Activated CD8-positive, alpha-beta T cell treated with anti-CD3 and anti-CD28 coated beads for 36 hours (primary cell): ENCODE results near the gene LINC00237. TPM values are rescaled to one million over a fixed set of nuclear protein-coding genes. Genes with fewer than 3 reads are reported as not detected.

ENCODE experiments used
- ATAC-seq: fragments of 200-7000 bp; cut with Tn5 transposase; one replicate; pipeline ENCODE4 v1.10.0; 2021; ENCODE audit warnings: mild to moderate bottlenecking, moderate library complexity
- CTCF ChIA-PET: fragments of 350-600 bp; sonication (Branson Sonifier 250); formaldehyde crosslinking; loops from one replicate; lab custom pipeline; 2021; ENCODE audit warnings: antibody characterized with exemption; lab: Charles Lee
- POLR2A ChIA-PET: fragments of 350-600 bp; sonication (Branson Sonifier 250); formaldehyde crosslinking; loops from one replicate; lab custom pipeline; 2021; ENCODE audit warnings: antibody characterized with exemption; lab: Charles Lee
- DNase-seq: peaks from one replicate; pipeline ENCODE4 v3.0.0-alpha.2; 2020
- H3K27ac Mint-ChIP-seq: one replicate; pipeline ENCODE4 v1.8.0; 2021; ENCODE audit warnings: mild to moderate bottlenecking, mixed read lengths
- H3K27me3 Mint-ChIP-seq: one replicate; pipeline ENCODE4 v1.8.0; 2021; ENCODE audit warnings: mixed read lengths
- H3K36me3 Mint-ChIP-seq: one replicate; pipeline ENCODE4 v1.8.0; 2021; ENCODE audit warnings: low read depth, mixed read lengths
- H3K4me1 Mint-ChIP-seq: one replicate; pipeline ENCODE4 v1.8.0; 2021; ENCODE audit warnings: low read depth, mixed read lengths
- H3K4me3 Mint-ChIP-seq: one replicate; pipeline ENCODE4 v1.8.0; 2021; ENCODE audit warnings: mild to moderate bottlenecking, moderate library complexity, mixed read lengths
- H3K9me3 Mint-ChIP-seq: one replicate; pipeline ENCODE4 v1.8.0; 2021; ENCODE audit warnings: mixed read lengths
- CTCF ChIP-seq: fragments of 200-600 bp; IDR thresholded peaks from one replicate; pipeline ENCODE4 v1.8.0; 2022; ENCODE audit warnings: antibody characterized with exemption, mild to moderate bottlenecking
- intact Hi-C: fragments of 100-400 bp; cut with micrococcal nuclease; formaldehyde crosslinking; loops from one replicate; pipeline ENCODE4 v1.10.0; 2022
- total RNA-seq, 2 experiments: library from RNA; stranded (reverse); gene quantifications; one replicate each; pipeline ENCODE4 v1.2.3, GENCODE V29; 2021

The LINC00237 gene
- total RNA-seq, 2 experiments from 2014 or later: not detected

GRCh38 chr20:21147593-21147992 lies 41.4 kb upstream of the LINC00237 start:
- H3K36me3 Mint-ChIP-seq: peaks cover 4% of the 10 kb centered on the region
- no peaks in the 10 kb centered on the region for H3K9me3 Mint-ChIP-seq
- CTCF ChIA-PET: no interaction called here
- no peak for TF ChIP-seq CTCF
- H3K27ac Mint-ChIP-seq: no peak overlapping the region
- ATAC-seq: no peak
- no peaks in the 10 kb centered on the region for H3K4me1 Mint-ChIP-seq
- POLR2A ChIA-PET: no interaction called here
- intact Hi-C loops: no loop called here
- H3K27me3 Mint-ChIP-seq: no peaks in the 10 kb centered on the region
- no peak for DNase-seq
- H3K4me3 Mint-ChIP-seq: no peak overlapping the region

GRCh38 chr20:21146215-21146614 lies 40.1 kb upstream of the LINC00237 start:
- DNase-seq (no peak), ATAC-seq (no peak)
- ChIA-PET POLR2A (no interaction called here), CTCF (interaction anchor here (1.5 kb wide), 1 partner anchor 90 kb away, joined by 4 read pairs; no protein-coding TSS in a partner anchor)
- Mint-ChIP-seq H3K27me3 (no peaks in the 10 kb centered on the region), H3K4me1 (no peaks in the 10 kb centered on the region), H3K9me3 (no peaks in the 10 kb centered on the region), H3K36me3 (peaks cover 4% of the 10 kb centered on the region), H3K4me3 (no peak overlapping the region), H3K27ac (no peak overlapping the region)
- TF ChIP-seq CTCF: no peak
- intact Hi-C loops: no loop called here

- ChIA-PET POLR2A (no interaction called here), CTCF (no interaction called here)
- no peak for DNase-seq
- H3K36me3 Mint-ChIP-seq: peaks cover 4% of the 10 kb centered on the region
- no peaks in the 10 kb centered on the region for H3K9me3 Mint-ChIP-seq
- no peak for TF ChIP-seq CTCF
- H3K27ac Mint-ChIP-seq: no peak overlapping the region
- no peak for ATAC-seq
- H3K27me3 Mint-ChIP-seq: no peaks in the 10 kb centered on the region
- no peaks in the 10 kb centered on the region for H3K4me1 Mint-ChIP-seq
- intact Hi-C loops: no loop called here
- H3K4me3 Mint-ChIP-seq: no peak overlapping the region
Observed at GRCh38 chr20:21145424-21145823, 39.3 kb upstream of the LINC00237 start.

GRCh38 chr20:21143194-21143890 lies 37.2 kb upstream of the LINC00237 start:
- no peaks in the 10 kb centered on the region for H3K27me3 Mint-ChIP-seq
- TF ChIP-seq CTCF: no peak
- H3K36me3 Mint-ChIP-seq: peaks cover 1% of the 10 kb centered on the region
- ATAC-seq (no peak), DNase-seq (no peak)
- intact Hi-C loops: no loop called here
- no peak overlapping the region for H3K27ac Mint-ChIP-seq
- ChIA-PET CTCF (interaction anchor here (1.0 kb wide), 1 partner anchor 93 kb away, joined by 3 read pairs; no protein-coding TSS in a partner anchor), POLR2A (no interaction called here)
- no peaks in the 10 kb centered on the region for H3K9me3 Mint-ChIP-seq
- no peak overlapping the region for H3K4me3 Mint-ChIP-seq
- H3K4me1 Mint-ChIP-seq: no peaks in the 10 kb centered on the region

GRCh38 chr20:21141825-21142224 lies 35.7 kb upstream of the LINC00237 start:
- no peak for TF ChIP-seq CTCF
- no peak for DNase-seq
- intact Hi-C loops: no loop called here
- Mint-ChIP-seq H3K9me3 (no peaks in the 10 kb centered on the region), H3K27me3 (no peaks in the 10 kb centered on the region), H3K4me1 (no peaks in the 10 kb centered on the region), H3K27ac (no peak overlapping the region), H3K36me3 (peaks cover 8% of the 10 kb centered on the region), H3K4me3 (no peak overlapping the region)
- POLR2A ChIA-PET: no interaction called here
- CTCF ChIA-PET: no interaction called here
- ATAC-seq: no peak
